GM12865 (cell line): ENCODE data around the gene VEGFA.

Source experiments
- DNase-seq: peaks from one replicate; pipeline ENCODE4 v3.0.0; 2010; ENCODE audit warnings: low read depth
- H3K4me3 ChIP-seq: 2 replicates; pipeline ENCODE4 v1.5.1; 2011; ENCODE audit warnings: mild to moderate bottlenecking, low read depth, low read length, control low read depth
- CTCF ChIP-seq: IDR thresholded peaks from 2 replicates; pipeline ENCODE4 v1.5.1; 2011; ENCODE audit warnings: low read length, control low read depth, low read depth, inconsistent platforms; ENCODE audit not compliant: insufficient read depth; ENCODE audit errors: missing control alignments

Gene VEGFA

GRCh38 chr6:43725643-43726580 lies 44.1 kb upstream of the VEGFA start:
- no peak overlapping the region for H3K4me3 ChIP-seq
- DNase-seq = no peak
- TF ChIP-seq CTCF = no peak

GRCh38 chr6:43727634-43728033 lies 42.4 kb upstream of the VEGFA start:
- no peak overlapping the region for H3K4me3 ChIP-seq
- no peak for DNase-seq
- TF ChIP-seq CTCF = no peak

- no peak for DNase-seq
- TF ChIP-seq CTCF = no peak
- no peak overlapping the region for H3K4me3 ChIP-seq
Observed at GRCh38 chr6:43728586-43728985, 41.4 kb upstream of the VEGFA start.

- no peak overlapping the region for H3K4me3 ChIP-seq
- no peak for TF ChIP-seq CTCF
- no peak for DNase-seq
Observed at GRCh38 chr6:43729537-43729936, 40.5 kb upstream of the VEGFA start.

- TF ChIP-seq CTCF = no peak
- DNase-seq = no peak
- H3K4me3 ChIP-seq = no peak overlapping the region
Observed at GRCh38 chr6:43730634-43731033, 39.4 kb upstream of the VEGFA start.

- no peak for TF ChIP-seq CTCF
- no peak overlapping the region for H3K4me3 ChIP-seq
- no peak for DNase-seq
Observed at GRCh38 chr6:43733471-43734293, 36.3 kb upstream of the VEGFA start.
